Hippocampal formation (tissue), 2 donors: ENCODE results near the gene MAP3K3.

Experiments used
- DNase-seq, 2 donors: peaks; one replicate each; lab custom pipeline; 2025; lab: John Stamatoyannopoulos, UW

Gene MAP3K3

DNA sequence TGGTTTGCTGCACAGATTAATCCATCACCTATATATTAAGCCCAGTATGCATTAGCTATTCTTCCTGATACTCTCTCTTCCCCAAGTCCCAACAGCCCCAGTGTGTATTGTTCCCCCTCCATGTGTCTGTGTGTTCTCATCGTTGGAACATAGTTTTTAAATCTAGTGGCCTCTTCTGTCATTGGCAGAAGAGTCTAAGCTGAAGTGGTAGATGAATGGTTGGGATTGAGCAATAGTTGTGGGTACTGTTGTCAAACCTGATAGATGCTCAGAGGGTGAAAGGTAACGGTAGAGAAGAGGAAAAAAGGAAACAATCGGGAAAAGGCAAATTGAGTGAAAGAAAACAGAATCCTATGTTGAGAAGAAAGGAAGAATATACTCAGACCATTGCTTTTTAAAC is 29.9 kb downstream of the MAP3K3 start:
- no peak for DNase-seq

DNA sequence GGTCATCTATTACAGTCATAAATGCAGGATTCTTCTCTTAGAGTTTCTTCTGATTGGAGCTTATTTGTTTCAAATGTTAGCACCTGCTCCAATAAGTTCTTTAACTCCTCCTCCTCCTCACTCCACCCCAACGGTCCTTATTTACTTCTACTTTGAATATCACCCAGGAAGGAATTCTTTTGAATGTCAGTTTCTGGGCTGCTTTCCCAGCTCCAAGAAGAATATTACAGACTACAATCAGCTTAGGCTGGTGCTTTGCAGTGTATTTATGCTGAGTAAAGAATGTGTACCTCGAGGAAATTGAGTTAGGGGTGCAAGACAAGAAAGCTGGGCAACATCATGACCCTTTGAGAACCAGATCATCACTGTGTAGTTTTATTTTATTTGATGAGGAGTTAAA is 30.8 kb downstream of the MAP3K3 start:
- no peak for DNase-seq

DNA sequence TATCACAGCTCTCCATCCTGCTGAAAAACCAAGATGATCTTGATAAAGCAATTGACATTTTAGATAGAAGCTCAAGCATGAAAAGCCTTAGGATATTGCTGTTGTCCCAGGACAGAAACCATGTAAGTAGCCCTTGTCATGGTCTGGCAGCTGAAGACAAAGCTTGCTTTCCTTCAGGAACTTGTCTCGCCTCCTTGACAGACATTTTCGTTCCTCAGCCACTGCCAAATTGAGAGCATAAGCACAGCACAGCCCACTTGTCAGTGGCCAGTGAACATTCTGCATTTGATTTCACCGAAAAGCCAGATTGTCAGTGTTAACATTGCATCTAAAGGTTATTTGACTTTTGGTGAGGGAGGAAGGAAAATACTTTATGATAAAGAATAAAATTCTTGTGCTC is 35.6 kb downstream of the MAP3K3 start:
- no peak for DNase-seq

DNA sequence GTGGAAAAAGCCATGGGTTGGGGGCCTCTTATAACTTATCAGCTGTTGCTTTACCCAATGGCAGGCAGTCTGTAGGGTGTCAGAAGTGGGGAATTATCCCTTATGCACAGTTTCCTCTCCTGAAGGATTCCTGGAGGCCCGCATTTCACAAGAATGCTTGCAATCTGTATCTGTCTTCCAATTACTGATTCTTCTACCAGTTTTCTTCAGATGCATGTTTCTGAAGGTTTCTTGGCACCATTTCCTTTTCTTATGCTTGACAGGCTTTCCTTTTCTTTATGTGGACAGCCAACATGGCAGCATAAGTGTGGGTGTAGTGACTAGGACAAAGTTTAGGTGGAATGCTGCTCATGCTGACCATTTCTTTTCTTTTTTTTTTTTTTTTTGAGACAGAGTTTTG is 36.1 kb downstream of the MAP3K3 start:
- DNase-seq = no peak

DNA sequence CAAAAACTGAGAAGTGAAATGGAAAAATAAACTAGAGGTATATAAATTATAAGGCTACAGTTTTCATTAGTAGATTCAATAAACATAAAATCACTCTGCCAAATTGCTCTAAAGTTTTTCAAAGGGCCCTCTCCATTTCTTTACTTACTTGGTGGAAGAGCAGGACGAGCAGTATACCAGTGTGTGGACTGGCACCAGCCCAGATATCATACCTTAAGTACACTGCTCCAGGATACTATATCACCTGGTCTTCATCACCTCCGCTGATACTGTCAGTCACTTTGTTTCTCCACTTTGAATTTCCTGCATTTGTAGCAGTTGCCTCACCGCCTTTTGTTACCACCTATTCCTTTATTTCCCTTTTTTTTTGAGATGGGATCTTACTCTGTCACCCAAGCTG is 37.6 kb downstream of the MAP3K3 start:
- DNase-seq = no peak

DNA sequence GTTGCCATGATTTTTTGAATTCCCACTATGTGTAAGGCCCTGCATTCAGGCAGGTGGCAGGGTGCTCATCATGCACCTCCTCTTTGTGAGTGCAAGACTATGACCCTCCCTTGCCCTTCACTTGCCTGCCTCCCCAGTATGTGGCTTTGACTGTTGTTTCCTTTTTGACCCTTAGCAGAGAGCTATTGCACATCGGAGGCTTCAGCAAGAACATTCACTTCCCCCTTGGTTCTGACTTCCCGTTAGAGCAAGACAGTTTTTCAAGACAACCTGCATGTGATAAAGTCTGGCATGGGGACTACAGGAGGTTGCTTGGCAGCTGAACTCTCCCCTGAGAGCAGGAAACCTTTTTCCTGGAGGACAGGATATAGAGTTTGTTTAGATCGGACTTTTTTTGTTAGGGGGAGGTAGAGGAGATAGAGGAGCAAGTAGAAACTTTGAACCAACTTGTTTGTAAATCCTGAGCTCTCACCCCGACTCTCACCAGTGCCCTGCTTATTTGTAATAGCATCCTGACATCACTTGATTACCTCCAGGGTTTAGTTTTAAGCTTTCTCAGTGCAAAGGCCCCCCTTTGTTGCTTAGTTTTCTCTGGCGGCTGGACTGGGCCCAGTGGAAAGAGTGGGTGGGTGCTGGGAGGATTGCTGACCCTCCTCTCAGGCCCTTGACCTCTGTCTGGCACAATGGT is 43.5 kb downstream of the MAP3K3 start:
- DNase-seq = peak in 1 of 2 donors; percentile 19

DNA sequence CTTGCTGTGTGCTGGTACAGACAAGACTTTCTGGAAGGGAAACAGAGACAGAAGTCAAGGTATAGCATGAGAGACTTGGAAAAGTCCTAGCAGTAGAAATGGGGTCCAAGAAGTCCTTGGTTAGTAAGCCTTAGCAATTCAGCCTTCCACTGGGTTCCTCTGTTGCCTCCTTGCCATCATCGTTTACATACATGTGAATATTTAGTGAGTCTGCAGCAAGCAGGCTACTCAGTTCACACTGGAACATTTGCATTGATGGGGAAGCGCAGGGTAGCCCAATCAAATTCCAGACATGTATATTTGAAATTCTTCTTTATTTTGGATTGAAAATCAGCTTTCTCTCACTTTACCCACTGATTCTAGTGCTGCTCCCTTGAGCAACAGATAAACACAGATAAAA is 50.6 kb downstream of the MAP3K3 start:
- DNase-seq = no peak

DNA sequence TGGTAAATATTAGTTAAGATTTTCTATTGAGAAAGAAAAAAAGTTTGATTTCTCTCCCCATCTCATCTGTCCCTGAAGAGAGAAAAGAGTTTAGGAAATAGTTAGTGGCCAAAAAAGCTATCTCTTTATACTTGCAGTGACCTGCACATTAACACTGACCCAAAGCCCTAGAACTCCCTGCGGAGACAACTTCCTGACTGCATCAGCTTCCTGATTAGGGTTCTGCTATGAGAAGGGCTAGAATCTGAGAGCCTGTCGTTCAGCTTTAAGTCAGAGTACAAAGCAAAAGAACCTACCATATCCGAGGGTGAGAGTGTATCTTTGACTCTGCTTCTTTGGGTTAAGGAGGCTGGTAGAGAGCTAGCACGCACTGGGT is 53.0 kb downstream of the MAP3K3 start:
- DNase-seq = no peak

DNA sequence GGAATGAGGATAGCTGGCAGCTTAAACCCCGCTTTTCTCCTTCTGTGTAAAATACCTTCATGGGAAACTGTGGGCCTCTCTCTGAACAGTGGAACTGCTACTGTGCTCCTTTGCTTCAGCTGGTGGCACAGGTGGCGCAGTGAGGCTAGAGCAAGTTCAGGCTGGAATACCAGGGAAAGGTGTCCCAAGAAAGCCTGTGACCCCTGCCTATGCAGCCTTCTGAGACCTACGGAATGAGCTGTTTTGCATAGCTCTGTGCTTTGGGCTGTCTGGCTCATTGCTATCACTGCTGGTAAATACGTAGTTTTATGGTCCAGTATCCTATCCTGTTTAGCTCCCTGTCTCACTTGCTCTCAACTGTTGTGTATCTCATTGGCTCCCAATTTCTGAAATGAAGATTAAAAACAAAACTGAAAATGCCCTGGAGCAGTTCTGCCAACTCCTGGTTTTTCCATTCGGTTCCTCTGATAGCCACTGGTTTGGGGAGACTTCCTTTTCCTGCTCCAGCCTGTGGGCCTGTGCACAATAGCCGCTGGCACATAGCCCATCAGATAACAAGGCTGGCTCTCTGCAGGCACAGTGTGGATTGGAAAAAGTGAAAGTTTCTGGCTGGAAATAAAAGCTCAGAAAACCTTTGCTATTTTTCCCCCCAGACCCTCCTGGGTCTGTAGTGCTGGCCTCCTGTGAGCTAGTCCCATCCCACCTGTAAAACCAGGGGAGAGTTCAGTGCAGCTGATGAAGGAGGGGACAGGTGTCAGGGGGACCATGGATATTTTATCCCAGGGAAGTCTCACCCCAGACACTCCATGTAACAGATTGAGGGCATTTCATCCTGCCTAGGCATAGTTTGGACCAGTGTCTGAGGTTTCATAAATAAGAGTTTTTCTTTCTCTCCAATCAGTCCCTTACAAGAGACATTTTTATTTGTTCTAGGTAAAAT is 53.7 kb downstream of the MAP3K3 start:
- DNase-seq = peak in 1 of 2 donors; percentile 29

DNA sequence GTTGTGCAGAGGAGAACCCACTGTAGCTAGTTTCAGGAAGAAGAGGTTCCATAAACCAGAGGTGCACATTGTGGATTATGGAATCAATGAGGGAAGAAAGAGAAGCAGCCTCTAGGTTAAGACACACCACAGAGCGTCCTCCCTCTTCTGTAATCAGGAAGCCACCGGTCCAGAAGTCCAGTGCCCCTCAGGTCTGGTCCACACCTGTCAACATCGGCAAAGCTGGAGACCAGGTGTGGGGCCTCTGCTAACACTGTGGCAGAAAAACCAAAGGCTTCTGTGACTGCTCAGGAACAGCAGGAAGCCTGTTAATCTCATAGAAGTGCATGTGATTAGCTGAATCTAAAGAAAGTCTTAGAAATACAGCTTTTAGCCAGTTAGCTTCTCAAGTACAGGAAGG is 54.4 kb downstream of the MAP3K3 start:
- DNase-seq = no peak

DNA sequence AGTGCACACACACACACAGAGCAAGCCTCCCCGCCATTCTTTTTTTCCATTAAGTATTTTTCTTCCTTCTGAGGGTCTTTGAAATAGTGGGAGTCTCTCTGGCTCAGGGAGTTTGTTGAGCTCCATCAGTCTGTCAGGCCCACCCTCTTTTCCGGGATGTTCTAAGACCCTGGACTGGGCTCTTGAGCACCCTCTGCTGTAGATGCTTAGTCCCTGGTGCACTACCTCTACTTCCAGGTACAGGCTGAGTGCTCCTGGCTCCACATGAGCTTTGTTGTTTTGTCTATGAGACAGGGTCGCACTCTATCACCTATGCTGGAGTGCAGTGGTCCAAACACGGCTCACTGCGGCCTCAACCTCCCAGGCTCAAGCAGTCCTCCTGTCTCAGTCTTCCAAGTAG is 57.0 kb downstream of the MAP3K3 start:
- no peak for DNase-seq

DNA sequence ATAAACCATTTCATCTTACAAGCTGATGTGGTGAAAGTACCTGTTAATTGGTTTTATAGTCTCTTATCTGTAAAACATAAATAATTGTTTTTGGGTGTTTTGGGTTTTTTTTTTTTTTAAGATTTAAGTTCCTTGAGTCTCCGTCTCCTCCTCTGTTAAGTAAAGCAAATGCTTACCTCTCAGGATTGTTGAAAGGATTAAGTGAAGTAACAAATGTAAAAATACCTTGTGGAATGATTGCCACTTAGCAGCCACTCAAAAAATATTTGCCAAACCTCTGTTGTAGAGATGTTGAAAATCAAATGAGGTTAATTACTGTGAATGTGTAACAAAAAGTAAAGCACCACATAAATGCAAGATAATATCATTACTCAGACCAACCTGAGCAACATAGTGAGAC is 58.5 kb downstream of the MAP3K3 start:
- DNase-seq = no peak

DNA sequence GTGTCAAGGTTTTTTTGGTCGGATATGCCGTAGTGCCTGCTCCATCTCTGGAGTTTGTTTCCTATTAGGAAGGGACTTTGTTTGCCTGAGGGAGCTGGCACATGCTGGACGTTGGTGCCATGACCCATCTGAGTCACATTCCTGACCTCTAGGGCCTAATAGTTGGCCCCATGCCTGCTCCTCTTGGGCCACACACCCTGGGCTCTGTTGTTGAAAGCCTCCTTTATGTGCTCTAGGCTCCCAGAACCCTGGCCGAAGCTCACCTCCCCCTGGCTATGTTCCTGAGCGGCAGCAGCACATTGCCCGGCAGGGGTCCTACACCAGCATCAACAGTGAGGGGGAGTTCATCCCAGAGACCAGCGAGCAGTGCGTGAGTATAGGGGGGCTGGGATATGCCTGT is 59.3 kb downstream of the MAP3K3 start:
- no peak for DNase-seq

DNA sequence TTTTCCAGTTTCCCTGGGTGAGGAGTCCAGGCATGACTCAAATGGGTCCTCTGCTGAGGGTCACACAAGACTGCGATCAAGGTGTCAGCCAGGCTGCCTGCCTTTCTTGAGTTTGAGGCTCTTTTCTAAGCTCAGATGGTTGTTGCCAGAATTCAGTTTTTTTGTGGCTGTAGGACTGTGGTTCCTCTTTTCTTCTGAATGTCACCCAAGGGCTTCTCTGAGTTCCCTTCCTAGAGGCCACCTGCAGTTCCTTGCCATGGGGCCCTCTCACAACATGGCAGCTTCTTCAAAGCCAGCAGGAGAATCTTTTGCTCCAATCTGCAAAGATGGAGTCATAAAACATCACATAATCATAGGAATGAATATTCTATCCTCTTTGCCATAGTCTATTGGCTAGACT is 60.2 kb downstream of the MAP3K3 start:
- no peak for DNase-seq

DNA sequence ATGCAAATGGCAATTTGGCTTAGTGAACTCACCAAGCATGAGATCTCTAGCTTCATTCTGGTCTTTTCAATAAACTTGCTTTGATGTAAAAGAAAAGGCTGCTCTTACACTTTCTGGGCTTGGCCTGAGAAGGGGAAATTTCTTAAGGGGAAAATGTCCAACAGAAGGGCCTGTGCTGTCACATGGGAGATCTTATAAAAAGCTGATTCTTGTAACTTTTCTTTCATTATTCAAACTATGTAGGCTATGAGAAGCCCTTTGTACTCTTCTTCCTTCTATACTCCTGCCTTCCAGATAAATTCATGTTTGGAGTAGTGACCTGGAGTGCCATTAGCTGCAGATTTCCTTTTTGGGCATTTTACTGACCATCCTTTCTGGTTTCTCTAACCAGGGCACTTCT is 60.8 kb downstream of the MAP3K3 start:
- DNase-seq = no peak

DNA sequence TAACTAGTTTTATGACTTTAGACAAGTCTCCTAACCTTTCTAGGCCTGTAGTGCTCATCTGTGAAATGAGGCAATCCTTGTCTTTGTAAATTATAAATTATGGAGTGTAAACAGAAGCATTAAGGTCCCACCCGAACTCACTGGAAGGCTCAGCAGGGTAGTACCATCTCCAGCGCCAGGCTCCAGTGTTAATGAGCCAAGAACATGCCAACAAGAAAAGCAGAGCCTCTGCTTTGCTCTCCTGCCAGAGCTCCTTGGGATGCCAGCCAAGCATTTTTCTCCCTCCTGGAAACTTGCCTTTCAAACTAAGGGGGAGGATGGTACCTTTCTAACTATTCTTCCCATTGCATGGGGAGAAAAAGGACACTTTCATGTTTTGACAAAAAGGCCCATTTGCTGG is 62.8 kb downstream of the MAP3K3 start:
- peak; percentile 26 to 41 for DNase-seq

DNA sequence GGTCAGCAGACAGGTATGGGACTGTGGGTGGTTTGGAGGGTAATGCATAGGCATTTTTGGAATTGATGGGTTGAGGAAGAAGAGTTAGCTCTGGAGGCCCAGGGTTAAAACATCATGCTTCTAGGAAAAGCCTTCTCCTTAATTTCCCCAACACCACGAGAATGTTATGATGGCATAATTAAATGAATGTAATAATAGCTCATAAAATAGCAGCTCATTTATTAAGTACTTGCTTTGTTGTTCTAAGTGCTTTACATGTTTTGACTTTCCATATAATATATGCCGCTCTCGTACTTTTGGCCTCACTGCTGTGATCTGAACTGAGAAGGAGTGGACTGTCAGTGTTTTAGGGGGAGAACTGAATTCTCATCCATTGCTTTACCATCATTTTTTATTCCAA is 63.4 kb downstream of the MAP3K3 start:
- DNase-seq = no peak

DNA sequence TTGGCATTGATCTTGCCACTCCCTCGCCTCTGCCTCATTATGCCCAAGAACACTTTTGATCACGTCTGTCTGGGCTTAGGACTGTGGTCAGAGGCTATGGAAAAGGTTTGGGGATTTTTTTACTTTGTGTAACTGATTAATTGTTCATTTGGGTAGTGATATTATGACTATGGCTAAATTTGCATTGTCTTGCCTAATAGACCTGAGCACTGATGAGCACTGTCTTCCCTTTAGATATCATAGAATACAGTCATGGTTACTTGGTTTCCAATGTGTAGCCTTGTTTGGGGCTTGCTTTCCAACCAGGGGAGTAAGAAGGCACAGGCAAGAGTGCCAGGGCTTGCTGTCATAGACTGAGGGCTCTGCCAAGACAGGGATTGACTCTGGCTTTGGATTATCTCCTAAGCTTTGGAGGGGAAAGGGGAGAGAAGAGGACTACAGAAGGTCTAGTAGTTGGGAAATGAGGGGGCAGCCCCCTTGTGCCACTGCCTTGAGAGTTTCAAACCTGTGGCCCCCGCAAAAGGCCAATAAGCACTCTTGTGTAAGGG is 64.0 kb downstream of the MAP3K3 start:
- DNase-seq = no peak

DNA sequence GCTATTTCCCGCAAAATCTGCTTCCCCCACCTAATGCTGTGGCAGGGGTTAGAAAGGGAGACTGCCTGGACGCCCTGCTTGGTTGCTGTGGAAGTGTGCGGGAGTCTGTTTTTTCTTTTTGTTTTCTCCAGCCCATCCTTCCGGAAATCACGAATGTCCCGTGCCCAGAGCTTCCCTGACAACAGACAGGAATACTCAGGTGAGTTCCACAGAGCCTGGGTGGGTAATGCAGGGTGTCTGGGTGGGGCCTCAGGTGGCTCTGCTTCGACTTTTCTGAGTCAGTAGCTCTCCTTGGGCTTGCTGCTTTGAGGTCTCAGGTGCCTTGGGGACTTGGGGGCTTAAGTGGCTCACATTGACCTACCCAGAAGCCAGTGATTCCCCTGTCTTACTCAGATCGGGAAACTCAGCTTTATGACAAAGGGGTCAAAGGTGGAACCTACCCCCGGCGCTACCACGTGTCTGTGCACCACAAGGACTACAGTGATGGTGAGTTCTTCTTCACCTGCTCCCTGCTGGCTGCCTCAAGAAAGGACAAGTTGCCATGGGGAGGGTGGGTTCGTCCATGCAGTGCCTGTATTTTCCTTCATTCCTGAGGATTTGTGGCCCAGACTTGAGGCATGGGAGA is 66.3 kb downstream of the MAP3K3 start:
- no peak for DNase-seq

DNA sequence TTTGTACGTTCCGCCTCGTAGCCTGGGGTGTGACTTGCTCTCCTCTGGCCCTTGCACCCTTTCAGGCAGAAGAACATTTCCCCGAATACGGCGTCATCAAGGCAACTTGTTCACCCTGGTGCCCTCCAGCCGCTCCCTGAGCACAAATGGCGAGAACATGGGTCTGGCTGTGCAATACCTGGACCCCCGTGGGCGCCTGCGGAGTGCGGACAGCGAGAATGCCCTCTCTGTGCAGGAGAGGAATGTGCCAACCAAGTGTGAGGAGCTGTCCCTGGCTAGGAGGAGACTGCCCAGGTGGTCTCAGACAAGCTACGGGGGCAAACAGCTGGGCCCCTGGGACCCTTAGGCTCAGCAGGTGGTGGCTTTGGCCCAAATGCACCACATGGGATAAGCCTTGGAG is 67.3 kb downstream of the MAP3K3 start:
- DNase-seq = no peak

DNA sequence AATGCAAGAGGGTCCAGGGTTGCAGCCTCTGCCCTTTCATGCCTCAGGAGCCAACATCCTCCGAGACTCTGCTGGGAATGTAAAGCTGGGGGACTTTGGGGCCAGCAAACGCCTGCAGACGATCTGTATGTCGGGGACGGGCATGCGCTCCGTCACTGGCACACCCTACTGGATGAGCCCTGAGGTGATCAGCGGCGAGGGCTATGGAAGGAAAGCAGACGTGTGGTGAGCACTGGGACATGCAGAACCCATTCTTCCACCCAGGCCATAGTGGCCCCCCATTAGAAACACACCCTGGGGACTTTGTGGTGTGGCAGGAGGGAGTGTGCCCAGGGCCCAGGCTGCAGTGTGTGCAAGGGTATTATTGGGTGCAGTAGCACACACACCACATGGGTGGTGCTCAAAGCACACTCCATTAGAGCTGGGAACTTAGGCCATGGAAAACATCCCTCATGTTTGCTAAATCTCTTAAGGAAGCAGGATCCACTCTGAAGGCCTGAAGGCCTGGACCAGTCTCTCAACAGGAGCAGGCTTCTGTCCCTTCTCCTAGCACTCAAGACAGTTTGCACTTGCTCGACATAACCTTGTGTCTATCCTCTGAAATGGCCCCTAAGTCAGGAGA is 70.1 kb downstream of the MAP3K3 start:
- DNase-seq = no peak

DNA sequence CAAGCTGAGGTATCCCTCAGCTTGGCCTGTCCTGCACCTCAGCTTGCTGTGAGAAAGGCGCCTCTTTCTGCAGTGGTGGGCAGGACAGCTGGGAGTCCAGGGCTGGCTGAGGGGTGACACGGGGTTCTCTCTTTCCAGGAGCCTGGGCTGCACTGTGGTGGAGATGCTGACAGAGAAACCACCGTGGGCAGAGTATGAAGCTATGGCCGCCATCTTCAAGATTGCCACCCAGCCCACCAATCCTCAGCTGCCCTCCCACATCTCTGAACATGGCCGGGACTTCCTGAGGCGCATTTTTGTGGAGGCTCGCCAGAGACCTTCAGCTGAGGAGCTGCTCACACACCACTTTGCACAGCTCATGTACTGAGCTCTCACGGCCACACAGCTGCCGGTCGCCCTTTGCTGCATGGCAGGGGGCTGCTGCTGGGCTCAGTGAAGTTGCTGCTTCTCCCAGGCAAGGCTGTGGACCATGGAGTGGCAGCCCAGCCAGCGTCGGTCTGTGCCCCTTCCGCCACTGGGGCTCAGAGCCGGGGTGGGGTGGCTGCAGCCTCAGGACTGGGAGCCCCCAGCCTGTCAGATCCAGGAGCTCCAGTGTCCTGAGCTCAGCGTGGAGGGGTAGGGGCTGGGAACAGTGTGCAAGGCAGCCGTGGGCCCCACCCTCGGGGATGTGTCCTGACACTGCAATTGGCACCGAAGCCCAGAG is 71.3 kb downstream of the MAP3K3 start:
- DNase-seq = no peak
